ENCODE data around the gene GGACT. TPM values are rescaled to one million over a fixed set of nuclear protein-coding genes. Genes with fewer than 3 reads are reported as not detected.

GGACT gene
- total RNA-seq, 1 experiment from 2014 or later, result 1.6 TPM

DNA sequence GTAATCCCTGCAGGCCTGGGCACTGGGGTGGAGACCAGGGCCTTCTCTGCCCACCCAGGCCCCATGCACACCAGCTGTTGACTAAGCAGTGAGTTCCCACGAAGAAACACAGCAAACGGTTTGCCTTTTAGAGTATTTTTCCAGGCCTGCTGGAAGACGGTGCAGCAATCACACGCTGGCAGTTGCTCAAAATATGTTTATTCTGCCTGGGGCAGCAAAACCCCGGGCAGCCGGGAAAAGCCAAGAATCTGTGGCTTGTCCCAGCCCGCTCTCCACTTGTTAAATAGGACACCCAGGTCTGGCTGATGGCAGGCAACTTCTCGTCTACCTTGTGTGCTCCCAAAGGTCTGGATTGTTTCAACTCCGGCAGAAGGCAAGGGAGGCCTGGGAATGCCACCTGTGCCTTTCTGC lies 40.8 kb downstream of the GGACT start:
- DNase-seq (ENCODE audit: low read depth), result peak; percentile 65

DNA sequence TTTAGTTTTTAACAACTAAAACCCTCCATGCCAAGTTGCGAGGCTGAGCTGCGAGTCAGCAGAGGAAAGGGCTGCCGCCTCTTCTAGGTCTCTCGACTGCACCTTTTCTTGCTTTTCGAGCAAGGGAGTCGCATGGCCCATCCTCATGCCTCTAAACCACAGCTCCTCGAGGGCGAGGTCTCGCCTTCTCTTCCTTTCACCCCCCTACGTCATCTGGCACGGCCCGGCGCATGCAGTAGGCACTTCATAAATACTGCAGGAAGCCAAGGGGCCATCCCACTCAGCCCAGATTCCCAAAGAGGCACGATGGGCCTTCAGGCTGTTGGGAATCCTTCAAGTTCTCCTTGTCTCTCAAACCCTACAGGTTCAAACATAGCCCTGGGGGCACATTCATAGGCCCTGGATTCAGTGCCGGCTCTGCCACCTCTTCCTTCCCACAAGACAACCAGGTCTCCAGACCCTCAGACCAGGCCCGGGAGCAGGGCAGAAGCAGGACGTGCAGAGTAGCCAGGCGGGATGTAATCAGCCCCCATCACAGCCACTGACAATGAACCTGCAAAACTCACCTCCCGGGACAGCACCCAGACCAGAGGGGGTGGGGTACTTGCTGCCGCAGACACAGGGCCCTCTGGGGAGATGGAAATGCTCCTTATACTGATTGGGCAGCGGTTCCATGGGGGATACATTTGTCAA lies 41.7 kb downstream of the GGACT start:
- DNase-seq (ENCODE audit: low read depth), result no peak

DNA sequence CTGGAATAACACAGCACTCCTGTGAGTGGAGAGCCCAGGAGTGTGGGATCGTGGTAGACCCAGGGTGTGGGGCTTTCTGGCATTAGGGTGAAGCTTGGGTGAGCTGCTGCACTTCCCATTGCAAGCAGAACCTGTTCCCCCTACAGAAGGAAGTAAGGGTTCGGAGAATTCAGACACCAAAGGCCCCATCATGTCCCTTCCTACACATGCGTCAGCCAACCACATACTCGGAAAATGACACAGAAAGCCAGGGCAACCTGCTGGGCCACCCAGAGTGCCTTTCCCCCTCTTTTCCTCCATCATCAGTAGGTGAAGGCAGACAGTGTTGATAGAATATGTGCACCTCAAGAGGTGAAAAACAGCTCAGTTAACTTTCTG lies 42.9 kb downstream of the GGACT start:
- no peak for DNase-seq (ENCODE audit: low read depth)

DNA sequence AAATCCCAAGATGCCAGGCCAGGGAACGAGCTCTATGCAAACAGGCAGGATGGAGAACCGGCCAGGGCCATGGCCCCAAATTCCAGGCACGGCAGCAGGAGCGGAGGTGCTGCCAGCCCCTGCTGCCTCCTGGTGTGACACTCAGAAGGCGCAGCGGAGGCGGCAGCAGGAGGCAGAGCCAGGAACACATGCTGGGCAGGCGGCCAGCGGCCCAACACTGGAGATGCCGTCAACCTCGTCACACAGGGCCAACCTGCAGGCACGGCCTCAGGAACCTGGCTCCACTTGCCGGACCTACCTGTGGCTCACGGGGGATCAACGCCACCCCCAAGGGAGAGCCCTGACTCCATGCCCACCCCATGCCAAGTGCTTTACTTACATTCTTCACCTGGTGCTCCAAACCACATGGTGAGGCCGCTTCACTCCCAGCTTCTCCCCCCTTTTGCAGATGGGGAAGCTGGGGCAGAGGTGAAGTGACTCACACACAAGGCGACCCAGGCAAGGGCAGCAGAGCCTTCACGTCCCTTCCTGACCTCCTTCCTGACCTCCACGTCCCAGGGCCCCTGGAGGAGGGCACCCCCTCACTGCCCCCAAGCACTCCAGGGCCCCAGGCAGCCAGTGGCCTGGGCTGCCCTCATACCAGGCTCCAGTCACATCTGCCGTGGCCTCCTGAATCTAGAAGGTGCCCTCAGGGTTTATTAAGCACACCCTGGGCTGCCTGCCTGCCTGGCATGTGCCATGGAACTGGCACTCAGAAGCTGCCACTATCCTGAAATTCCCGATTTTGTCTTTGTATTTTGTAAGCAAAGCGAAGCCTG lies 43.5 kb downstream of the GGACT start:
- DNase-seq (ENCODE audit: low read depth), result no peak

DNA sequence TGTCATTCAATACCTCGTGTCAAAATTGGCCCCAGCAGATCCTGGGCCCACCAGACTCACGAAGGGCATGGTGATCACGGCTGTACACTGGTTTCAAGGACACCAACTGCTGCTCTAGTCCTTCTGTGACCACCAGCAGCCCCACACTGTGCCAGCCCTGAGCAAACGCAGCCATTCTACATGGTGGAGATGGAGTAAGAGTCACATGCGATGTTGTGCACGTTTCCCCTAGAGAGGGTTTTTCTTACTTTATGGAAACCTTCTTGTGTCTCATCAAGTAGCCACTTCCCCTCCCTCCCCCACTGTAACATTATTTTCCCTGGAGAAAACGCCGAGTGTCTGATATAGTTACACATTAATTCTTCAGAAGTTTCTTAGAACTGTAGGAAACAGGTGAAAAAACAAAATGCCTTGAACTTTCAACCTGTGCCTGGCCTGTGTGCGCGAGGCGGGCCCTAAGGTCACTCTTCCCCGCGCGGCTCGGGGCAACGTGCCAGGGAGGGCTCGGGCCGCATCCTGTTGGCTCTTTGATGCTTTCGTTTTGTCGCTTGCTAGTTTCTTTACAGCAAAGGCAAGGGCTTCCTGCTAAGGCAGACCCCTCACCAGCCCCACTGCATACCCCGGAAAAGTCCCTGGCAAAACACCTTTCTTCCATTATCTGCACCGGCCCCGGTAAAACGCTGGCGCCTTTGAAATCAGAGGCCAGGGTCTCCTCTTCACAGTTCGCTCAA lies 44.6 kb downstream of the GGACT start:
- no peak for DNase-seq (ENCODE audit: low read depth)

DNA sequence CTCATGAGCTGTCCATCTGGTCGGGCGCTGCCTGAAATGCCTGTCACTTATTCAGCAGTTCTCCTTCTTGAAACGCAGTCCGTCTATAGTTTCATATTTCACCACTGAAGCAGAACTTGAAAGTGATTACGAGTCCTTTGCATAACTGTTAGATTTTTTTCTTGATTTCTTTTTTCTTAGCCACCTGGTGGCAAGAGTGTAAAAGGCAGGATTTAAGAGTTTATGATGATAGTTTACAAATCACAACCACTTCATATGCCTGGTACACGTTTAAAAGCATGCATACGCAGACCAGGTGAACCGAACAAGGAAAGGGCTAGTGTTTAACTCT lies 45.8 kb downstream of the GGACT start:
- peak; percentile 29 for DNase-seq (ENCODE audit: low read depth)

DNA sequence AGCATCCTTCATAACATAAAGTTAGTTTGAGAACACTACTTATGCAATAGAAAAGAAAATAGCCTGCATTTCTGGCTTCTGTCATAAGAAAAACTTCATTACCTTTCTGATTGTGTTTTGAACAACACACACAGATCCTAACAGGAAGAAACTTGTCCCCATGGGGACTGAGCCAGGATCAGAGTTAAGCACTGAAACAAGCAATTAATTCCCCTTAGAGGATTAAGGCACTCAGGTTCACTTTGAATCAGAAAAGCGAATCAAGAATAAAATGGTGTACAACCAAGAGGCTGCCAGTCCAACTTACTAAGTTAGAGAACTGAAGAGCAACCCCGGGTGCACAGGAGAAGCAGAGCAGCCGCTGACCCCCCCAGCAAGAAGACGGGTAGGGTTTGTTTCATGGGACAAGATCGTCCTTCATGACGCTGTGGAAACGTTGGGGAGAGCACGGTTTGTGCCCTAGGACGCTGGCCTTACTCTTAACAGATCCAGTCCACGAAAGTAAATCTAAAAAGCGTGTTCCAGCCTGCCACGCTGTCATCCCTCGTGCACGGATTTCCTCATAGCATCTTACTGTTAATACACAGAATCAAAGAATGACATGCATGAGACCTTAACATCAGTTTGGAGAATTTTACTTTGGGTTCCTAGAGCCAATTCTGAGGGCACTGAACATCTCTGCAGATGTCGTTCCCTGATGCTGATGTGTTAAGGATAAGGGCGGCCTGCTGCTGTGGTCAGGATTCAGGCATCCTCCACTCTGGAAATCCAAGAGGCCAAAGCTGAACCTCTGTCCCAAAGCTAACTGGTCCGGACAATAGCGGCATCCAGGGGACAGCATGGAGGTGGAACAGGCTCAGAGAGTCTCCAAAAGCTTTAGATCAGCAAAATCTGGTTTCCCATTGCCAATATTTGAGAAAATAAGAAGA lies 46.4 kb downstream of the GGACT start:
- DNase-seq (ENCODE audit: low read depth), result no peak

DNA sequence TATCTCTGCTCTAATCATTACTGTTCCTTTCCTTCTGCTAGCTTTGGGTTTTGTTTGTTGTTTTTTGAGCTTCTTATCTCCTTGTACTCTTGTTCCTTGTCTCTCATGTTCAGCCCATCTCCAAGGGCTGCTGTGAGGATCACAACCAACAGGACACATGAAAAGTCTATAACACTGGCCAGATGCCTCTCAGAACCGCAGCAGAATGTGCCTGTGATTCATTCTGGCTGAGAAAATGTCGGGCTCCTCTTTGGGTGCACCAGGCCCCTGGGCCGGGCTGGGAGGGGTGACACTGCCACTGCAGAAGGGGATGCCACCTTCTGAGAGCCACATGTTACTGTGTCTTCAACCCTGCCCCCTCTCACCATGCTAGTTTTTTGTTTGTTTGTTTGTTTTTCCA lies 48.0 kb downstream of the GGACT start:
- DNase-seq (ENCODE audit: low read depth), result no peak

DNA sequence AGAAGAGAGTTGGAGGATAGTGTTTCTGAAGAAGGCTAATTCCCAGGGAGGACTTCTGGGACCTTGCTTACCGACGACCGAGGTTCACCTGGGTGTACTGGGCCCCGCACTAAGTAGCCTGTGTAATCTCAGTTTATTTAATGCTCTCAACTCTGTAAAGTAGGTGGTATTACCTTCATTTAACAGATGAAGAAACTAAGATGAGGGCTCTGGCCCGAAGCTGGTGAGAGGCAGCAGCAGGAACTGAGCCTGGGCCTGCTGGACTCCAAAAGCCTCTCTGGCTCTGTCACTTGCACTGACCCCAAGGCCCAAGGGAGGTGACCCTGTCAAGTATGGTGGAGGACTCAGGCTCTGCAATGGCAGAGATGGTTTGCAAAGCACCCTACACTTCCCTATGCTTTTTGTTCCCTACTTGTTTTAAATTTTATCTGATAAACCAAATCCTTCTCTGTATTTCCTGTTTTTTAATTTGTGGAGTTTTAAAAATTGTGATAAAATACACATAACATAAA lies 50.6 kb downstream of the GGACT start:
- DNase-seq (ENCODE audit: low read depth), result no peak

DNA sequence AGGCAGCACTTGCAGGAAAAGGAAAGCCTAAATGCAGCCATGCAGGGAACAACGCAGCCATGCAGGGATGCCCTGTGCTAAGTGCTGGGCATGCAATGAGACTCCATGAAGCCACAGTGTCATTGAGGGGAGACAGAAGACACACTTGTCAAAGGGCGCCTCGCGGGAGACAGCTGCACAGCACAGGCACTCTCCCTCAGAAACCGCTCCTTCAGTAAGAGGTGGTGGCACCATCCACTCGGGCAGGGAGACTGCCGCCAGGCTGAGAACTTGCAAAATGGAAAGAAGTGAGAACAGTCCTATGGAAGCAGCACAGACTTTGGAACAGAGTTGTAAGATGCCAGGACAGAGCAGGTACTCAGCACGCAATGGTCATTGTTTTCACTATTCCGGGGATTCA lies 51.1 kb downstream of the GGACT start:
- DNase-seq (ENCODE audit: low read depth), result no peak

DNA sequence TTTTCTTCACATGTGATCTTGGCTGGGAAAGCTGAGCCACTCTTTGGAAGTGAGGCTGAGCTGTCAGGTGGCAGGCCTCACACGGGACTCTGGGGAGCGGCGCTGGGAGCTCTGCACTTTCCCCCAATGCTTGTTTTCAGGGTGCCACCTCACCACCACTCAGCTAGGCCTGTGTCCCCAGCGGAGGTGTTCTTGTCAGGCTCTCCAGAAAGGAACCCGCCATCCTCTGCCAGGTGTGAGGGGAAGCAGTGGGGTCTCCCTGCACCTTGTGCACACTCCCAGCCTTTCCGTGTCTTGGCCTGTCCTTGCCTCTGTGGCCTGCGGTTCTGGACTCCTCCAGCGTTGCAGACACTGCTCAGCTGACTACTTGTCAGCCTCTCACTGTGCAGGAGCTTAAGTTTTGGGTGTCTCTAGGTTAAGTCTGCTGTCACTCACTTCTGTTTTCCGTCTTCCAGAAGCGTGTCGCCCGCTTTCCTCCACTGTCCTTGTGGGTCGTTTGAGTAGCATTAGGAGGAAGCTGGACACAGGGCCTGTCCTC lies 51.9 kb downstream of the GGACT start:
- DNase-seq (ENCODE audit: low read depth), result no peak

DNA sequence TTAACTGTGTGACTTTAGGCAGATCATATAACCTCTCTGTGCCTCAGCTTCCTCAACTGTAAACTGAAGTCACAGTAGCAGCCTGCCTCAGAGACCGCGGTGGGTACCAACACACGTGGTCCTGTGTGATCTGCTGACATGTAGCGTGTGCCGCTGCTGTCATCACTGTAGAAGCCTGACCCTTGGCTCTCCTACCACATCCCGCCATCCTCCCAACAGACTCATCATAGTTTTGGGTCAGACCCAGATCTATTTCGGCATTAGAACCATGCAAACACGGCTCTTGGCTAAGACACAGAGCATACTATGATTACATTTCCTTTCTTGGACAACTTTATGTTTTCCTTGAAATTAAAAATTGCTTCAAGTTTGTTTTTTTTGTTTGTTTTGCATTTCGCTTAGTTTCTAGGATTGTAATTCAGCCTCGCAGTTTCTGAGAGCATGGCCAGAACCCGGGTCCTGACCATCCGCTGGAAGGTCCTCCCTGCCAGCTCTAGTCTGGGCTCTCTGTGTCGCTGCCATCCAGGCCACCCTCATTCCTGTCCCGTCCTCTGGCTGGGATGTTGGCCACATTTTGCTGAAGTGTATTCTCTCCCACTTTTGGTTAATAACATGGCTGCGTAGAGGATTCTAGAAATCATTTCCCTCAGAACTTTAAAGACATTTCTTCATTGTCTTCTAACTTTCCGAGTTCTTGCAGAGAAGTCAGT lies 53.0 kb downstream of the GGACT start:
- no peak for DNase-seq (ENCODE audit: low read depth)

DNA sequence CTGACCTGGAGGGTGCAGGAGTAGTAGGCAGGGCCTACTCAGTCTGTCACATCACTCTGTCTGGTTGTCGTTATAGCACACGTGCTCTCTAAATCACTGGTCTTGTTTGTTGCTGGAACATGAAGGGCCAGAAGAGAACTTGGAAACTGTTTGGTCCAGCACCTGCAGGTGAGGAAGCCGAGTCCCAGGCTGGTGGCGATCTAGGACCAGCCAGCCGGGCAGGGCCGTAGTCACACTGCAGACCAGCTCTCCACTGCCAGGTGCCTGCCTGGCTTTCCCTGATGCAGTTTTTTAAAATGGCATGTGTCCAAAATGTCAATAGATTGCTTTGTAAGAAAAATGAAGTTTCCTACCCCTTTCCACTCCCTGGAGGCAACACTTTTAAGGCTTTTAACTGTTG lies 53.7 kb downstream of the GGACT start:
- no peak for DNase-seq (ENCODE audit: low read depth)

DNA sequence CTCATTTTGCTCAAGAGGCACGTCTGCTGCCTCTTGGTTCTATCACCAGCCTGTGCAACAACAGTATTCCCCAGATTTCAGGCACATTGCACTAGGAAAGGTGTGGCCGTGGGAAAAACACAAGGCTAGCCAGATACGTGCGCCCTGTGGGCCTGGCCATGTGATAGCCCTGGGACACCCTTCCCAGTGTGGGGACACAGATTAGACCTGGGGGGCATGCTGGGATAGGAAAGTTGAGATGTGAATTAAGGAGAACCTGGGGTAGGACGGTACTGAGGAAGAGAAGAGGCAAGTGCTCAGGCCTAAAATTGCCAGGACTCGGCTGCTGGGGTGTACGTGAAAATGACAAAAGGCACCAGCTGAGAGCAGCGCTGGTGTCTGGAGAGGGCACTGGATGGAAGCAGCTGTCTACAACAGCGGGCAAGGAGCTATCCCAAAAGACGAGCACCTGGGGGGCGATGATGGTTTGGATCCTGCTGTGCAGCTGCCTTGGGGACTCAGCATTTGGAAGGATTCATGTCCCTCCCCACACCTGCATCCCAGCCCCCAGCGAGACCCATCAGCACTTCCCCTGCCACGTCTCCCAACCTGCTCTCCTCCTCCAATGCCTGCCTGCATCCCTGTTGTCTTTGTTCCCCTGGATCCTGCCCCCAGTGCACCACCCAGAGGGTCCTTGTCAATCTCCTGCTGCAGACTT lies 54.3 kb downstream of the GGACT start:
- no peak for DNase-seq (ENCODE audit: low read depth)

DNA sequence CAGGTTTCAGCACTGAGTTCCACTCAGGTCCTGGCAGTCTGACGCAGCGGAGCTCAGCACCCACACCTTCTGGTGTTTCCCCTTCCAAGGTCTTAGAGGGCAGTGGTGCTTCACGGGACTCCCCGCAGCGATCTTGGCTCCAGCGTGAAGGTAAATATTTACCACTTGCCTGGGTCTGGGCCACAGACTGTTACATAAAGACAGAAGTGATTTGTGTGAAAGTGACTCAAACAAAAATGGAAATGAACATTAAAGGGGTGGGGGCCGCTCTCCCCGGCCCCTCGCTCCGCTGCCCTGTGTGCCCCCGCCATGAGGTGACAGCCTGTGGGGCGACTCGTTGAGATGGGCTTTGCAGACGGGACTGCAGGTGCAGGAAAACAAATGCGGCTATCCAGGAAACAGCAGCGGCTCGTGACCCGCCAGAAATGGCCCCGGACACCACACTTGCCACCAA lies 55.0 kb downstream of the GGACT start:
- no peak for DNase-seq (ENCODE audit: low read depth)

DNA sequence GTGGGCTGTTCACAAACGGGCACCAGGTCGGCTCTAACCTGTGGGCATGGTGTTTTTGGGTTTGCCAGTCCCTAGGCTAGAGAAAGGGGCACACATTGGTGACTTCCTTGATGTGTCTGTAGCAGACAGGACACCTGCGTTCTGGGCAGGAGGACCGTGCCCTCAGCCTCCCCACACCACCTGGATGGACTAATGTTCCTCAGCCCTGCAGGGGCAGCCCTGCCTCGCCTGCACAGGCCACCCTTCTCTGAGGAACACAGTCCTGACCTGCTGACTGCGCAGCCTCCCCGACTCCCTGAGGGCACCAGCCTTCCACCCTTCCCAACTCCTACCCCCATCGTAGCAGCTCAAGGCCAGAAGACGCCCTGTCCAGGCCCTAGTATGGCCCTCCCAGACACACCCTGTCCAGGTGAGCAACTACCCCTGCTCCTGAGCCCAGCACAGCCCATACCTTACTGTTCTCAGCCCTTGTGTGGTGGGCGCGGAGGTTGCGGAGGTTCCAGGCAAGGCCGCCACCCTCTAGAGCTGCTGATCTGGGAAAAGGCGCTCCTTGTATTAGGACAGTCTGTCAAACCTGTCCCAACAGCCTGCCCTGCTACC lies 55.7 kb downstream of the GGACT start:
- DNase-seq (ENCODE audit: low read depth), result no peak

DNA sequence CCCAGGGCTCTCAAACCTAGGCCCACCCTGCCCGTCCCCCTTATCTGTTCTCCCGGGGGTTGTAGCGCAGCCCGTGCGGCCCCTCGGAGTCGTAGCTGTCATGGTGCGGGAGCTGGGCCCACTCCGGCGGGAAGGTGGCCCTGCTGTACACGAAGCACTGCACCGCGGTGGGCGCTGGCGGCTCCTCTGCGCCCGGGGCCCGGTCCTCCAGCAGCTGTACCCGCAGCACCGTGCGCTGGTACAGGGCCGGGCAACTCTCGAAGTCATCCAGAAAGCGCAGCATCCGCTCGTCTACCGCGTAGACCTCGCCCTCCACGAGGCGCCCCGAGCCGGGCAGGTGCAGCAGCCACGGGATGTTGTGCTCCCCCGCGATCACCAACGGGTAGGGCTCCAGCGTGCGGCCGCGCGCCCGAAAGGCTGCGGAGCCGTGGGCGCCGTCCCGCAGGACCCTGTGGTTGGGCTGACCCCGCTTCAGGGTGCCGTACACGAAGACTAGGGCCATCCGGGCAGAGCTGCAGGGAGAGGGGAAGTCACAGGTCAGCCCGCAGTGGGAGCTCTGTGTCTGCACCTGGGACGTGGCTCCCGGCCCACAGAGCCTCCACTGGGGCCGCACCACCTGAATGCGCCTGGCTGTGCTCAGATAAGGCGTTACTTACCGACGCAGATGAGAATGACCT lies 56.4 kb downstream of the GGACT start:
- DNase-seq (ENCODE audit: low read depth), result no peak

DNA sequence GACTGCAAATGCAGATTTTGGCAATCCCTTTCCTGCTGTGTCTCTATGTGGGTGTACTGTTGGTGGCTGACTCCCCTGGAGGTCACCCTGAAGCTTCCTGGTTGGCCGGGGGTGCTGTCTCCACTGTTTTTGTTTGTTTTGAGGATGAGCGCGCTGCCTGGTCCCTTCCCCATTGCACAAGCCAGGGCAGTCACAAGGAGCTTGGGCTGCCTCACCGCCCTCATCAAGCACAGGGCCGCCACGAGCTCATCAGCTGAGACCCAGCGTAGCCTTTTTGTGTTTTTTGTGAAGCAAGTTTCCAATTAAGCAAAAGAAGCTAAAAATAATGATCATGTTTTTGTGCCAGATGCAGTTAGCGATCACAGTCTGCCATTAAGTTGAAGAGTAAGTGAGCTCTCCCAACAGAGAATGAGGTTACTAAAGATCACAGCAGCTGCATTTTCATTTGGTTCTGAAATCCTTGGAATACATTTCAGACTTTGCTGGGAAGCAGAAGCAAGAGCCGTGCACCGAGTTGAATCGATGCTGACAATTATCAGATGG lies 57.8 kb downstream of the GGACT start:
- no peak for DNase-seq (ENCODE audit: low read depth)

Measured in M059J (cell line).